ENCODE data around the gene COMMD1.
"Not testable (repeated sequence)": the region's sequence is repeated elsewhere in the genome, so short reads cannot be mapped to it uniquely, and the experiment has no call there.

The COMMD1 gene

DNA sequence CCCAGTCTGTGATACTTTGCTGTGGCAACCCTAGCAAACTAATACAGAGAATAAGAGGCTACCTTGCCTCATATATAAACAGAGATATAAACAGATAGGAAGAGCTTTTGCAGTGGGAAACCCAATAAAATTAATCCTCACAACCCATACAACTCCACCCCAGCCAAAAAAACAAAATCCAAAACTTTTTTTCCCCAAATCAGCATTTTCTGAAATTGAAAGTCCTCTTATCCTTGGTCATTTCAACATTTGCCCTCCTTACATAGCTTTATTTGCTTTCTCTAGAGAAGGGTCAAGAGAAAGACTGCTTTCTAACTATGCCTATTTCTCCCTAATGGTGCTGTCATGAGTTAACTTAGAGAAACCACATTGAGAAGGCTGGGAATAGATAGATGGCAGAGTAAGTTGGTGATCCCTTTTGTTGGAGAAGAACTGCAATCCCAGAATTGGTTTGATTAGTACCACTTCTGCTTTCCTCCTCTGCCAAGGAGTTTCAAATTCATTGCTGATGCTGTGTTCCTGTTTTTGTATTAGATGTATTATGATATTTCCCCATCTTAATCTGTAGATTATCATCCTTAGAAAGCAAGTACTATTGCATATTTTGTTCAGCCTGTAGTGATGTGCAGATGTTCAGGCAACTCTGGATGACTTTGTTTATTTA, 214.0 kb downstream of the COMMD1 start:
- no peak overlapping the region for H3K4me3 ChIP-seq (ENCODE audit: control insufficient read depth, low read depth, low read length)
- DNase-seq (ENCODE audit: low read depth) = no peak
- TF ChIP-seq, protein P1, sequence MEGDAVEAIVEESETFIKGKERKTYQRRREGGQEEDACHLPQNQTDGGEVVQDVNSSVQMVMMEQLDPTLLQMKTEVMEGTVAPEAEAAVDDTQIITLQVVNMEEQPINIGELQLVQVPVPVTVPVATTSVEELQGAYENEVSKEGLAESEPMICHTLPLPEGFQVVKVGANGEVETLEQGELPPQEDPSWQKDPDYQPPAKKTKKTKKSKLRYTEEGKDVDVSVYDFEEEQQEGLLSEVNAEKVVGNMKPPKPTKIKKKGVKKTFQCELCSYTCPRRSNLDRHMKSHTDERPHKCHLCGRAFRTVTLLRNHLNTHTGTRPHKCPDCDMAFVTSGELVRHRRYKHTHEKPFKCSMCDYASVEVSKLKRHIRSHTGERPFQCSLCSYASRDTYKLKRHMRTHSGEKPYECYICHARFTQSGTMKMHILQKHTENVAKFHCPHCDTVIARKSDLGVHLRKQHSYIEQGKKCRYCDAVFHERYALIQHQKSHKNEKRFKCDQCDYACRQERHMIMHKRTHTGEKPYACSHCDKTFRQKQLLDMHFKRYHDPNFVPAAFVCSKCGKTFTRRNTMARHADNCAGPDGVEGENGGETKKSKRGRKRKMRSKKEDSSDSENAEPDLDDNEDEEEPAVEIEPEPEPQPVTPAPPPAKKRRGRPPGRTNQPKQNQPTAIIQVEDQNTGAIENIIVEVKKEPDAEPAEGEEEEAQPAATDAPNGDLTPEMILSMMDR (IDR thresholded peaks at IDR 0.05; ENCODE audit: control insufficient read depth, insufficient read depth, low read depth, low read length, missing control alignments) = no peak

DNA sequence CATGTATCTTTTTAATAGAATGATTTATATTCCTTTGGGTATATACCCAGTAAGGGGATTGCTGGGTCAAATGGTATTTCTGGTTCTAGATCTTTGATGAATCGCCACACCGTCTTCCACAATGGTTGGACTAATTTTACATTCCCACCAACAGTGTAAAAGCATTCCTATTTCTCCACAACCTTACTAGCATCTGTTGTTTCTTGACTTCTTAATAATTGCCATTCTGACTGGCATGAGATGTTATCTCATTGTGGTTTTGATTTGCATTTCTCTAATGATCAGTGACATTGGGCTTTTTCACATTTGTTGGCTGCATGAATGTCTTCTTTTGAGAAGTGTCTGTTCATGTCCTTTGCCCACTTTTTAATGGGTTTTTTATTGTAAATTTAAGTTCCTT, 220.8 kb downstream of the COMMD1 start:
- not testable (repeated sequence) for H3K4me3 ChIP-seq (ENCODE audit: control insufficient read depth, low read depth, low read length); DNase-seq (ENCODE audit: low read depth)

DNA sequence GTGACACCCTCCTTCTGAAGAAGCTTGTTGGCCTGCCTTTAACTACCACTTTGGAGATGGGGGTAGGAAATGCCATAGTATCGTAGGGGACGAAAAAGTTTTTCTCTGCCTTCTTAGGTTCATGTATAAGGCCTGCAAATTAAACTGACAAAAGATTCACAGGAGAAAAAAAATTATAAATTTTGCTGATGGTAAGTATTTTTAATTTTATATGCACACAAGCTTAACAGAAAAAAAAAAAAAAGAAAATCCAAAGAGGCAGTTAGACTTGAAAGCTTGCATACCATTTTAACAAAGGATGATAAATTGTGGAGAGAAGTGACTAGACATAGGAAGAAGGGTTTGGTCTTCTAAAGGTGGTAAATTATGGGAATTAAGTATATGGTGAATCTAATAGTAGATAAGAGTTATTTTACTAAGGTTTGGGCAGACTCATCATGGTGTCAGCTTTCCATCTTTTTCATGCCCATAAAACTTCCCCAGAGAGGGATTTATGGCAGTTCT, 227.9 kb downstream of the COMMD1 start:
- no peak for DNase-seq (ENCODE audit: low read depth)
- TF ChIP-seq, protein P1 (IDR thresholded peaks at IDR 0.05; ENCODE audit: control insufficient read depth, insufficient read depth, low read depth, low read length, missing control alignments) = no peak
- H3K4me3 ChIP-seq (ENCODE audit: control insufficient read depth, low read depth, low read length) = no peak overlapping the region

DNA sequence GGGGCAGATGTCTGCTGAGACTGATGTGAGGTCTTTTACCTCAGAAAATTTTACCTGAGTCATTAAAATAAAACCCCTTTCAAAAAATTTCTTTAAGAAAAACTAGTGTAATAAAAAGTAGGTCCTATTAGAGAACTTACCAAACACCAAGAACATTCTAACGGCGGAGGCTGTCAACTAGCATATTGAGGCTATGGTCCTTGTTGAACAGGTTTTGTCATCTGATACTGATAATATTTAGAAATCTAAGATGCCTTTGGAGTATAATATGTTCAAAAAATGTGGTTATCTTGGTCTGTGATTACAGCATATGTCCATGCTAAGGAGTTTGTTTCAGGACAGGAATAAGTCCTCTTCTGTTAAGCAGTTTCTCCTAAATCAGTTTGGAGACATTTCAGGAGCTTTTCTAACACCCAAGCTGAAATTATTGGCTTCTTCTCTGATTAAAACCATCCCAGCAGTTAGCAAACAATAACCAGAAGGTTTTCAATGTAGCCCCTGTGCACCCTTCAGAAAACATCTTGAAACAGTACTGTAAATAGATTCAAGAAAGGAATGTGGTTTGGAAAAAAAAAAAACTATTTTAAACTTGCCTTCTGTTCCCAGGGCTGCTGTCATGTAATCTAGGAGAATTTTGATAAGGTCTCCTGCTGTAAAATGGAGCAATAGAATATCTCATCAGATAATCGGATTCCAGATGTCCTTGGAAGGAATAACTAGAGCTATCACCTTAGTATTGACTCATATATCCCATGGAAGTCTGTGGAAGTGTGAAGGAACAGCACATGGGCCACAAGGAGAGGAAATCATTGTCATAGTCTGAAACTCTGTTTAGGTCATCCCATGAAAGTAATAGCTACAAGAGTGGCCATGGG, 231.7 kb downstream of the COMMD1 start:
- no peak overlapping the region for H3K4me3 ChIP-seq (ENCODE audit: control insufficient read depth, low read depth, low read length)
- TF ChIP-seq, protein P1 (IDR thresholded peaks at IDR 0.05; ENCODE audit: control insufficient read depth, insufficient read depth, low read depth, low read length, missing control alignments) = no peak
- DNase-seq (ENCODE audit: low read depth) = no peak

DNA sequence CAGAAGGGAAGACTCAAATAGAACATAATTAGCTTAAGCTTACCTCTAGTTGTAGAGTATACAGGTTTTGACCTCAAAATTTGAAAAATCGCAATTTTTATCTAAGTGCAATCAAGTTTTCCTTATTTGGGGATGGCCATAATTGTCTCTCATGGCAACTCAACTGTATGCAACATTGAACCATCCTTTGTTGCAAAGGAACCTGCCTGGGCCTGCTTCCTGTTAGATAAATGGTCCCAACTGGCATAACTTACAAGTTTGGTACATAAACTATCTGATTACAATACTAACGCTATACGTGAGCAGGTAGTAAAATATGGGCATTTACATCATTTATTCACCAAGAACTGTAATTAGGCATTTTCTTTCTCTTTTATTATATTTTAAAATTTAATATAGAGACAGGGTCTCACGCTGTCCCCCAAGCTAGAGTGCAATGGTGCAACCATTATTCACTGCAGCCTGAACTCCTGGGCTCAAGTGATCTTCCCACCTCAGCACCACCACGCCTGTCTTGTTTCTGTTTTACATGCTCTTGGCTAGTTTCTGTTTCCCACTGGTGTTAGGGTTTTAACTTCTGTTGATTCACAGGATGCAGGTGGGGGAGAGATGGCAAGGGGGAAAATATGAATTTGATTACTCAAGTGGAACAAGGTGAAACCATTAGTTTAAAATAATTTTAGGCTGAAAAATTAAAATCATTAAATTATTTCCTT, 235.1 kb downstream of the COMMD1 start:
- no peak overlapping the region for H3K4me3 ChIP-seq (ENCODE audit: control insufficient read depth, low read depth, low read length)
- TF ChIP-seq, protein P1 (IDR thresholded peaks at IDR 0.05; ENCODE audit: control insufficient read depth, insufficient read depth, low read depth, low read length, missing control alignments) = no peak
- no peak for DNase-seq (ENCODE audit: low read depth)

DNA sequence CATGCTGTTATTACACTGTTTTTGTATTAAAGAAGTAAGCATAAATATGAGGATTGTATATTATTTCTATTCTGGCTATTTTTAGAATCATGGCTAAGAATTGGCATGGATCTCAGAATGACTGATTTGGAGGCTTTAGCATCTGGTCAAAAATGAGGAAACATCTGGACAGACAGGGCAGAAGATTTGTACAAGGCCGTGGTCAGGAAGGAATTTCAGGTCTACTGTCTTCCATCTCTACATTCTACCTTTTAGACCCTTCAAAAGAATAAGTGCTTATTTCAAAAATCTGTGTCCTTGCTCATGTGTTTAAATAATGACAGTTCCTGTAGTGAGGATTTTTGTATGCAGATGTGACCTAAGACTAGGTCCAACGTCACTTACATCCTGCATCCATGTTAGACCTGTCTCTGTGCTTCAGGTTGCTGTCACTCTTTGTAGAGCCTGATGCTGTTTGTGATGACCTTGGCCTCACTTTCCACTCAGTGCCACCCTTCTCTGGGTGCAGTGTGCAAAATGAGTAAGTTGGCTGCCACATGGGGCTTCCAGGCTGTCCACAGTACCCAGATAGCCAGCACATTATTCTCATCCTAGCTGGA, 235.8 kb downstream of the COMMD1 start:
- TF ChIP-seq, protein P1 (IDR thresholded peaks at IDR 0.05; ENCODE audit: control insufficient read depth, insufficient read depth, low read depth, low read length, missing control alignments) = no peak
- no peak for DNase-seq (ENCODE audit: low read depth)
- H3K4me3 ChIP-seq (ENCODE audit: control insufficient read depth, low read depth, low read length) = no peak overlapping the region
